Immature natural killer cell (primary cell): Measurements from ENCODE around the gene RAD9A. TPM values are rescaled to one million over a fixed set of nuclear protein-coding genes. Genes with fewer than 3 reads are reported as not detected.

Experiments used
- DNase-seq, 3 donors: peaks; one replicate each; pipeline ENCODE4 v3.0.0; 2022; ENCODE audit warnings: mixed read lengths in 1 of 3
- H3K27ac Mint-ChIP-seq, 6 donors: one replicate each; pipeline ENCODE4 v1.8.0; 2020; ENCODE audit warnings: mixed read lengths in 6 of 6, mild to moderate bottlenecking in 5 of 6, inconsistent platforms in 4 of 6, moderate library complexity in 3 of 6
- H3K27me3 Mint-ChIP-seq, 3 donors: one replicate each; pipeline ENCODE4 v1.8.0; 2020 to 2021; ENCODE audit warnings: low read depth in 3 of 3, mild to moderate bottlenecking in 3 of 3, mixed read lengths in 3 of 3, moderate library complexity in 3 of 3, inconsistent platforms in 1 of 3
- H3K36me3 Mint-ChIP-seq, 3 donors: one replicate each; pipeline ENCODE4 v1.8.0; 2020; ENCODE audit warnings: mixed read lengths in 3 of 3, inconsistent platforms in 2 of 3, mild to moderate bottlenecking in 2 of 3
- H3K4me1 Mint-ChIP-seq, 2 donors: one replicate each; pipeline ENCODE4 v1.8.0; 2020; ENCODE audit warnings: inconsistent platforms in 2 of 2, mild to moderate bottlenecking in 2 of 2, mixed read lengths in 2 of 2, moderate library complexity in 1 of 2
- H3K4me3 Mint-ChIP-seq, 5 donors: one replicate each; pipeline ENCODE4 v1.8.0; 2020; ENCODE audit warnings: mild to moderate bottlenecking in 5 of 5, mixed read lengths in 5 of 5, inconsistent platforms in 3 of 5, moderate library complexity in 3 of 5
- H3K9me3 Mint-ChIP-seq, 6 donors: one replicate each; pipeline ENCODE4 v1.8.0; 2020; ENCODE audit warnings: mild to moderate bottlenecking in 6 of 6, mixed read lengths in 6 of 6, inconsistent platforms in 4 of 6, moderate library complexity in 3 of 6
- polyA plus RNA-seq, 3 donors: library from polyadenylated mRNA; unstranded; fragments of 300-500 nt; fragmentation: Illumina TruSeq; gene quantifications; one replicate each; pipeline ENCODE4 v1.2.3, GENCODE V29; 2021

RAD9A gene
- polyA plus RNA-seq, 3 donors from 2014 or later, result 10.2 to 12.8 (median 11.6) TPM

GRCh38 chr11:67374571-67375281 is 17.1 kb upstream of the RAD9A start:
- Mint-ChIP-seq H3K4me1 (peaks cover 35 to 40% of the 10 kb centered on the region in 2 donors), H3K4me3 (peak overlapping the region; percentile 79 to 86 (median 82))

GRCh38 chr11:67375320-67376055 is 16.3 kb upstream of the RAD9A start:
- peaks cover 29 to 33% of the 10 kb centered on the region in 2 donors for H3K4me1 Mint-ChIP-seq
- H3K4me3 Mint-ChIP-seq, result peak overlapping the region in 1 of 5 donors; percentile 18
- H3K27ac Mint-ChIP-seq, result no peak overlapping the region
- DNase-seq, result no peak
- H3K9me3 Mint-ChIP-seq, result peaks cover 0 to 2% (median 0%) of the 10 kb centered on the region in 6 donors
- H3K27me3 Mint-ChIP-seq, result peaks cover 5 to 17% (median 17%) of the 10 kb centered on the region in 3 donors
- H3K36me3 Mint-ChIP-seq, result no peaks in the 10 kb centered on the region

More at GRCh38 chr11:67374571-67375281, 17.1 kb upstream of the RAD9A start:
- H3K9me3 Mint-ChIP-seq, result peaks cover 0 to 2% (median 0%) of the 10 kb centered on the region in 6 donors
- no peaks in the 10 kb centered on the region for H3K36me3 Mint-ChIP-seq
- peak overlapping the region in 5 of 6 donors; percentile 79 to 93 (median 85) for H3K27ac Mint-ChIP-seq
- DNase-seq, result no peak
- peaks cover 5 to 19% (median 17%) of the 10 kb centered on the region in 3 donors for H3K27me3 Mint-ChIP-seq

GRCh38 chr11:67376063-67376820 is 15.5 kb upstream of the RAD9A start:
- Mint-ChIP-seq H3K27ac (peak overlapping the region in 2 of 6 donors; percentile 40 to 46), H3K9me3 (peaks cover 0 to 2% (median 0%) of the 10 kb centered on the region in 6 donors), H3K4me3 (peak overlapping the region in 1 of 5 donors; percentile 18), H3K4me1 (peaks cover 29 to 33% of the 10 kb centered on the region in 2 donors), H3K36me3 (no peaks in the 10 kb centered on the region), H3K27me3 (peaks cover 5 to 17% (median 15%) of the 10 kb centered on the region in 3 donors)
- no peak for DNase-seq

GRCh38 chr11:67376873-67377808 is 14.6 kb upstream of the RAD9A start:
- H3K4me3 Mint-ChIP-seq, result no peak overlapping the region
- peaks cover 26 to 29% of the 10 kb centered on the region in 2 donors for H3K4me1 Mint-ChIP-seq
- peaks cover 5 to 13% (median 11%) of the 10 kb centered on the region in 3 donors for H3K27me3 Mint-ChIP-seq
- H3K27ac Mint-ChIP-seq, result peak overlapping the region in 3 of 6 donors; percentile 25 to 51 (median 40)
- peaks cover 0 to 2% (median 0%) of the 10 kb centered on the region in 6 donors for H3K9me3 Mint-ChIP-seq
- no peak for DNase-seq
- H3K36me3 Mint-ChIP-seq, result no peaks in the 10 kb centered on the region

- Mint-ChIP-seq H3K27me3 (peaks cover 3 to 12% (median 9%) of the 10 kb centered on the region in 3 donors), H3K27ac (no peak overlapping the region), H3K4me1 (peaks cover 29 to 31% of the 10 kb centered on the region in 2 donors), H3K36me3 (no peaks in the 10 kb centered on the region), H3K9me3 (peaks cover 0 to under 1% (median 0%) of the 10 kb centered on the region in 6 donors), H3K4me3 (no peak overlapping the region)
- DNase-seq, result no peak
Observed at GRCh38 chr11:67378544-67378943, 13.2 kb upstream of the RAD9A start.

- Mint-ChIP-seq H3K36me3 (no peaks in the 10 kb centered on the region), H3K27me3 (peaks cover 2 to 7% (median 6%) of the 10 kb centered on the region in 3 donors), H3K27ac (no peak overlapping the region), H3K9me3 (no peaks in the 10 kb centered on the region), H3K4me3 (no peak overlapping the region), H3K4me1 (peaks cover 23 to 24% of the 10 kb centered on the region in 2 donors)
- DNase-seq, result no peak
Observed at GRCh38 chr11:67379061-67380058, 12.4 kb upstream of the RAD9A start.

GRCh38 chr11:67381244-67381972 is 10.4 kb upstream of the RAD9A start:
- H3K4me1 Mint-ChIP-seq, result peaks cover 17 to 19% of the 10 kb centered on the region in 2 donors
- no peaks in the 10 kb centered on the region for H3K36me3 Mint-ChIP-seq
- no peaks in the 10 kb centered on the region for H3K9me3 Mint-ChIP-seq
- peak overlapping the region in 3 of 5 donors; percentile 6 to 58 (median 51) for H3K4me3 Mint-ChIP-seq
- H3K27me3 Mint-ChIP-seq, result peaks cover 3 to 4% (median 4%) of the 10 kb centered on the region in 3 donors
- H3K27ac Mint-ChIP-seq, result peak overlapping the region; percentile 63 to 84 (median 74)
- no peak for DNase-seq

GRCh38 chr11:67382276-67383136 is 9.3 kb upstream of the RAD9A start:
- Mint-ChIP-seq H3K27ac (peak overlapping the region in 3 of 6 donors; percentile 3 to 88 (median 87)), H3K4me3 (peak overlapping the region in 2 of 5 donors; percentile 26 to 50), H3K9me3 (no peaks in the 10 kb centered on the region), H3K4me1 (peaks cover 17 to 19% of the 10 kb centered on the region in 2 donors), H3K36me3 (no peaks in the 10 kb centered on the region), H3K27me3 (peaks cover 2 to 3% (median 2%) of the 10 kb centered on the region in 3 donors)
- peak; percentile 80 to 84 (median 82) for DNase-seq

GRCh38 chr11:67384851-67385366 is 6.9 kb upstream of the RAD9A start:
- Mint-ChIP-seq H3K27ac (no peak overlapping the region), H3K36me3 (no peaks in the 10 kb centered on the region), H3K9me3 (no peaks in the 10 kb centered on the region), H3K27me3 (peaks cover 2 to 4% (median 3%) of the 10 kb centered on the region in 3 donors), H3K4me3 (no peak overlapping the region), H3K4me1 (peaks cover 26 to 30% of the 10 kb centered on the region in 2 donors)
- DNase-seq, result no peak

GRCh38 chr11:67387069-67387468 is 4.7 kb upstream of the RAD9A start:
- Mint-ChIP-seq H3K9me3 (no peaks in the 10 kb centered on the region), H3K36me3 (no peaks in the 10 kb centered on the region), H3K4me1 (peaks cover 26 to 27% of the 10 kb centered on the region in 2 donors), H3K27me3 (peaks cover 2 to 10% (median 3%) of the 10 kb centered on the region in 3 donors), H3K4me3 (no peak overlapping the region), H3K27ac (no peak overlapping the region)
- DNase-seq, result no peak
